ENCODE data around the gene KIF11. TPM values are rescaled to one million over a fixed set of nuclear protein-coding genes. Genes with fewer than 3 reads are reported as not detected.

KIF11 gene
- total and polyA plus RNA-seq, 2 of the 13 experiments (the other 11 are each of a cell fraction or from before 2014, with no cell fraction given), result 8.7 to 38.4 TPM

DNA sequence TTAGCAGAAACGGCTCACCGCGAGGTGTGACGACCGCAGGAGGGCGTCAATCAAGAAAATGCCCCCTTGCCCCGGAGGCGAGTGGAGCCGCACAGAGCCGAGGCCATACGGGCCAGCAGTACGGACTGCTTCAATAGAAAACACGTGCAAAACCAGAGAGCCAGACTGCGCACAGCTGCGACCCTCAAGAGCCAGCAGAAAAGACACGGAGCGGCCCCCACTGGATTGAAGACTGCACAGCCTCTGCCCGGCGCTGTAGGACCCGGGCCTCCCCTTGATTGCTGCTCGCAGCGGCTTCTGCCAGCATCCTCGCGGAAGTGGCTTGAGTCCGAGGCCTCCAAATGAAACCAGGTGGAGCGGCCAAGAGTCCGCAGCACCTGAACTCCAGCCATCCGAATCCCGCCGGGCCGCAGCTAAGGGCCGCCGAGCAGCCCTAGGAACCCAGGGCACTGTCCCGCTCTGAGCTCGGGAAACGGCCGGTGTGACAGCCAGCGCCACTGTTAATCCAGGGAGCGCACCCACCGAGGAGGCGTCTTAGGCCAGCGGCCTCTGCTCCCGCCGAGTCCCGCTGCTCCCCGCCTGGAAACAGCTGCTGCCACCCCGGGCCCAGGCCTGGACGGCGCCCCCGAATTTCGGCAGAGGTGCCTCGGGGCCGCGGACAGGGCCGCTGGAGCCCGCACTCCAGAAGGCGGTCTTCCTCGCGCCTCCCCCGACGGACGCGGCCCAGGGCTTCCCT is 96.2 kb downstream of the KIF11 start (continued):
- TF ChIP-seq, protein P1, sequence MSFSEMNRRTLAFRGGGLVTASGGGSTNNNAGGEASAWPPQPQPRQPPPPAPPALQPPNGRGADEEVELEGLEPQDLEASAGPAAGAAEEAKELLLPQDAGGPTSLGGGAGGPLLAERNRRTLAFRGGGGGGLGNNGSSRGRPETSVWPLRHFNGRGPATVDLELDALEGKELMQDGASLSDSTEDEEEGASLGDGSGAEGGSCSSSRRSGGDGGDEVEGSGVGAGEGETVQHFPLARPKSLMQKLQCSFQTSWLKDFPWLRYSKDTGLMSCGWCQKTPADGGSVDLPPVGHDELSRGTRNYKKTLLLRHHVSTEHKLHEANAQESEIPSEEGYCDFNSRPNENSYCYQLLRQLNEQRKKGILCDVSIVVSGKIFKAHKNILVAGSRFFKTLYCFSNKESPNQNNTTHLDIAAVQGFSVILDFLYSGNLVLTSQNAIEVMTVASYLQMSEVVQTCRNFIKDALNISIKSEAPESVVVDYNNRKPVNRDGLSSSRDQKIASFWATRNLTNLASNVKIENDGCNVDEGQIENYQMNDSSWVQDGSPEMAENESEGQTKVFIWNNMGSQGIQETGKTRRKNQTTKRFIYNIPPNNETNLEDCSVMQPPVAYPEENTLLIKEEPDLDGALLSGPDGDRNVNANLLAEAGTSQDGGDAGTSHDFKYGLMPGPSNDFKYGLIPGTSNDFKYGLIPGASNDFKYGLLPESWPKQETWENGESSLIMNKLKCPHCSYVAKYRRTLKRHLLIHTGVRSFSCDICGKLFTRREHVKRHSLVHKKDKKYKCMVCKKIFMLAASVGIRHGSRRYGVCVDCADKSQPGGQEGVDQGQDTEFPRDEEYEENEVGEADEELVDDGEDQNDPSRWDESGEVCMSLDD (CRISPR knock-in tag; IDR thresholded peaks at IDR 0.05; ENCODE audit: borderline replicate concordance), result no peak
- TF ChIP-seq ZNF549 (CRISPR knock-in tag; IDR thresholded peaks at IDR 0.05) (no peak), AHR (CRISPR knock-in tag; IDR thresholded peaks at IDR 0.05) (no peak), GPN1 (CRISPR knock-in tag; IDR thresholded peaks at IDR 0.05; ENCODE audit: borderline replicate concordance) (no peak), SPEN (CRISPR knock-in tag; IDR thresholded peaks at IDR 0.05; ENCODE audit: low read depth) (peak; percentile 12; the same call in 1 of the 2 replicates), ZNF792 (CRISPR knock-in tag; IDR thresholded peaks at IDR 0.05) (no peak), TBP (CRISPR knock-in tag; IDR thresholded peaks at IDR 0.05) (no peak), SMYD3 (CRISPR knock-in tag; IDR thresholded peaks at IDR 0.05) (no peak)
- TF ChIP-seq, protein P2, sequence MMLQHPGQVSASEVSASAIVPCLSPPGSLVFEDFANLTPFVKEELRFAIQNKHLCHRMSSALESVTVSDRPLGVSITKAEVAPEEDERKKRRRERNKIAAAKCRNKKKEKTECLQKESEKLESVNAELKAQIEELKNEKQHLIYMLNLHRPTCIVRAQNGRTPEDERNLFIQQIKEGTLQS (CRISPR knock-in tag; IDR thresholded peaks at IDR 0.05), result no peak
- TF ChIP-seq, protein P3, sequence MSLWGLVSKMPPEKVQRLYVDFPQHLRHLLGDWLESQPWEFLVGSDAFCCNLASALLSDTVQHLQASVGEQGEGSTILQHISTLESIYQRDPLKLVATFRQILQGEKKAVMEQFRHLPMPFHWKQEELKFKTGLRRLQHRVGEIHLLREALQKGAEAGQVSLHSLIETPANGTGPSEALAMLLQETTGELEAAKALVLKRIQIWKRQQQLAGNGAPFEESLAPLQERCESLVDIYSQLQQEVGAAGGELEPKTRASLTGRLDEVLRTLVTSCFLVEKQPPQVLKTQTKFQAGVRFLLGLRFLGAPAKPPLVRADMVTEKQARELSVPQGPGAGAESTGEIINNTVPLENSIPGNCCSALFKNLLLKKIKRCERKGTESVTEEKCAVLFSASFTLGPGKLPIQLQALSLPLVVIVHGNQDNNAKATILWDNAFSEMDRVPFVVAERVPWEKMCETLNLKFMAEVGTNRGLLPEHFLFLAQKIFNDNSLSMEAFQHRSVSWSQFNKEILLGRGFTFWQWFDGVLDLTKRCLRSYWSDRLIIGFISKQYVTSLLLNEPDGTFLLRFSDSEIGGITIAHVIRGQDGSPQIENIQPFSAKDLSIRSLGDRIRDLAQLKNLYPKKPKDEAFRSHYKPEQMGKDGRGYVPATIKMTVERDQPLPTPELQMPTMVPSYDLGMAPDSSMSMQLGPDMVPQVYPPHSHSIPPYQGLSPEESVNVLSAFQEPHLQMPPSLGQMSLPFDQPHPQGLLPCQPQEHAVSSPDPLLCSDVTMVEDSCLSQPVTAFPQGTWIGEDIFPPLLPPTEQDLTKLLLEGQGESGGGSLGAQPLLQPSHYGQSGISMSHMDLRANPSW (CRISPR knock-in tag; IDR thresholded peaks at IDR 0.05; ENCODE audit: borderline replicate concordance), result no peak
- TF ChIP-seq, protein P4, sequence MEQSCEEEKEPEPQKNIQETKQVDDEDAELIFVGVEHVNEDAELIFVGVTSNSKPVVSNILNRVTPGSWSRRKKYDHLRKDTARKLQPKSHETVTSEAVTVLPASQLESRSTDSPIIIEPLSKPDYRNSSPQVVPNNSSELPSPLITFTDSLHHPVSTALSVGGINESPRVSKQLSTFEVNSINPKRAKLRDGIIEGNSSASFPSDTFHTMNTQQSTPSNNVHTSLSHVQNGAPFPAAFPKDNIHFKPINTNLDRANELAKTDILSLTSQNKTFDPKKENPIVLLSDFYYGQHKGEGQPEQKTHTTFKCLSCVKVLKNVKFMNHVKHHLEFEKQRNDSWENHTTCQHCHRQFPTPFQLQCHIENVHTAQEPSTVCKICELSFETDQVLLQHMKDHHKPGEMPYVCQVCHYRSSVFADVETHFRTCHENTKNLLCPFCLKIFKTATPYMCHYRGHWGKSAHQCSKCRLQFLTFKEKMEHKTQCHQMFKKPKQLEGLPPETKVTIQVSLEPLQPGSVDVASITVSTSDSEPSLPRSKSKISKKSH (CRISPR knock-in tag; IDR thresholded peaks at IDR 0.05; ENCODE audit: borderline replicate concordance), result no peak
- TF ChIP-seq, protein P5, sequence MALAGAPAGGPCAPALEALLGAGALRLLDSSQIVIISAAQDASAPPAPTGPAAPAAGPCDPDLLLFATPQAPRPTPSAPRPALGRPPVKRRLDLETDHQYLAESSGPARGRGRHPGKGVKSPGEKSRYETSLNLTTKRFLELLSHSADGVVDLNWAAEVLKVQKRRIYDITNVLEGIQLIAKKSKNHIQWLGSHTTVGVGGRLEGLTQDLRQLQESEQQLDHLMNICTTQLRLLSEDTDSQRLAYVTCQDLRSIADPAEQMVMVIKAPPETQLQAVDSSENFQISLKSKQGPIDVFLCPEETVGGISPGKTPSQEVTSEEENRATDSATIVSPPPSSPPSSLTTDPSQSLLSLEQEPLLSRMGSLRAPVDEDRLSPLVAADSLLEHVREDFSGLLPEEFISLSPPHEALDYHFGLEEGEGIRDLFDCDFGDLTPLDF (CRISPR knock-in tag; IDR thresholded peaks at IDR 0.05), result no peak; the same call in 1 of the 2 replicates
- TF ChIP-seq, protein P6, sequence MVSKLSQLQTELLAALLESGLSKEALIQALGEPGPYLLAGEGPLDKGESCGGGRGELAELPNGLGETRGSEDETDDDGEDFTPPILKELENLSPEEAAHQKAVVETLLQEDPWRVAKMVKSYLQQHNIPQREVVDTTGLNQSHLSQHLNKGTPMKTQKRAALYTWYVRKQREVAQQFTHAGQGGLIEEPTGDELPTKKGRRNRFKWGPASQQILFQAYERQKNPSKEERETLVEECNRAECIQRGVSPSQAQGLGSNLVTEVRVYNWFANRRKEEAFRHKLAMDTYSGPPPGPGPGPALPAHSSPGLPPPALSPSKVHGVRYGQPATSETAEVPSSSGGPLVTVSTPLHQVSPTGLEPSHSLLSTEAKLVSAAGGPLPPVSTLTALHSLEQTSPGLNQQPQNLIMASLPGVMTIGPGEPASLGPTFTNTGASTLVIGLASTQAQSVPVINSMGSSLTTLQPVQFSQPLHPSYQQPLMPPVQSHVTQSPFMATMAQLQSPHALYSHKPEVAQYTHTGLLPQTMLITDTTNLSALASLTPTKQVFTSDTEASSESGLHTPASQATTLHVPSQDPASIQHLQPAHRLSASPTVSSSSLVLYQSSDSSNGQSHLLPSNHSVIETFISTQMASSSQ (IDR thresholded peaks at IDR 0.05; ENCODE audit: low read depth), result no peak
- TF ChIP-seq, protein P6 (CRISPR knock-in tag; IDR thresholded peaks at IDR 0.05; ENCODE audit: borderline replicate concordance), result no peak

All from HepG2 (cell line).